Stimulated activated naive B cell treated with anti-CD40 and anti-IgM and Interleukin-4, amounts not matched to agents 10 μg/mL and 1 μg/mL and 100 μg/mL, for 72 hours (primary cell): Measurements from ENCODE around the gene TAF1D.

Experiments used
- ATAC-seq, 2 donors: fragments of 150-1000 bp; cut with Tn5 transposase; replicated peaks; 2 replicates each; pipeline ENCODE4 v1.10.0; 2021; ENCODE audit warnings: moderate library complexity in 1 of 2
- DNase-seq: peaks from one replicate; pipeline ENCODE4 v3.0.0; 2021
- H3K27ac Mint-ChIP-seq: one replicate; pipeline ENCODE4 v1.8.0; 2022; ENCODE audit warnings: mild to moderate bottlenecking, mixed read lengths
- H3K27me3 Mint-ChIP-seq, 2 donors: one replicate each; pipeline ENCODE4 v1.8.0; 2022; ENCODE audit warnings: mixed read lengths in 2 of 2
- H3K36me3 Mint-ChIP-seq, 2 donors: one replicate each; pipeline ENCODE4 v1.8.0; 2022; ENCODE audit warnings: mixed read lengths in 2 of 2, mild to moderate bottlenecking in 1 of 2
- H3K4me1 Mint-ChIP-seq, 2 donors: one replicate each; pipeline ENCODE4 v1.8.0; 2022; ENCODE audit warnings: mixed read lengths in 2 of 2, mild to moderate bottlenecking in 1 of 2
- H3K4me3 Mint-ChIP-seq, 2 donors: one replicate each; pipeline ENCODE4 v1.8.0; 2022; ENCODE audit warnings: mild to moderate bottlenecking in 2 of 2, mixed read lengths in 2 of 2, moderate library complexity in 1 of 2
- H3K9me3 Mint-ChIP-seq, 2 donors: one replicate each; pipeline ENCODE4 v1.8.0; 2022; ENCODE audit warnings: mixed read lengths in 2 of 2, mild to moderate bottlenecking in 1 of 2

TAF1D gene

GRCh38 chr11:93686226-93686625 is 55.1 kb downstream of the TAF1D start:
- H3K4me3 Mint-ChIP-seq = no peak overlapping the region
- H3K36me3 Mint-ChIP-seq = peaks cover 51 to 64% of the 10 kb centered on the region in 2 donors
- no peaks in the 10 kb centered on the region for H3K9me3 Mint-ChIP-seq
- no peak for ATAC-seq
- no peak overlapping the region for H3K27ac Mint-ChIP-seq
- peaks cover 15% of the 10 kb centered on the region in 2 donors for H3K4me1 Mint-ChIP-seq
- no peaks in the 10 kb centered on the region for H3K27me3 Mint-ChIP-seq
- no peak for DNase-seq
